ENCODE data around the gene PLXND1.
"Not testable (repeated sequence)": the region's sequence is repeated elsewhere in the genome, so short reads cannot be mapped to it uniquely, and the experiment has no call there.

Gene PLXND1

GRCh38 chr3:129606636-129607390, at the start of gene PLXND1:
Gene PLXND1, minus strand, starts transcription at chr3:129606676. Its CDS starts 37 bp downstream, at chr3:129606639.
- DNase-seq (ENCODE audit: low read depth in 2 of 2), result peak in 1 of 2 donors; percentile 20

- no peak for DNase-seq (ENCODE audit: low read depth in 2 of 2)
Measured at GRCh38 chr3:129655291-129655700, 48.8 kb upstream of the PLXND1 start.

- DNase-seq (ENCODE audit: low read depth in 2 of 2), result no peak
Measured at GRCh38 chr3:129654131-129654530, 47.7 kb upstream of the PLXND1 start.

- no peak for DNase-seq (ENCODE audit: low read depth in 2 of 2)
Measured at GRCh38 chr3:129653019-129653418, 46.5 kb upstream of the PLXND1 start.

GRCh38 chr3:129651435-129652202, 45.1 kb upstream of the PLXND1 start:
- no peak for DNase-seq (ENCODE audit: low read depth in 2 of 2)

- DNase-seq (ENCODE audit: low read depth in 2 of 2), result no peak
Measured at GRCh38 chr3:129650256-129650872, 43.9 kb upstream of the PLXND1 start.

- DNase-seq (ENCODE audit: low read depth in 2 of 2), result no peak
Measured at GRCh38 chr3:129648391-129648790, 41.9 kb upstream of the PLXND1 start.

GRCh38 chr3:129645286-129645685, 38.8 kb upstream of the PLXND1 start:
- no peak for DNase-seq (ENCODE audit: low read depth in 2 of 2)

GRCh38 chr3:129644836-129645235, 38.4 kb upstream of the PLXND1 start:
- no peak for DNase-seq (ENCODE audit: low read depth in 2 of 2)

GRCh38 chr3:129641567-129642260, 35.2 kb upstream of the PLXND1 start:
- not testable (repeated sequence) for DNase-seq (ENCODE audit: low read depth in 2 of 2)

- DNase-seq (ENCODE audit: low read depth in 2 of 2), result not testable (repeated sequence)
Measured at GRCh38 chr3:129640985-129641384, 34.5 kb upstream of the PLXND1 start.

GRCh38 chr3:129638481-129638880, 32.0 kb upstream of the PLXND1 start:
- DNase-seq (ENCODE audit: low read depth in 2 of 2), result no peak

GRCh38 chr3:129636082-129636481, 29.6 kb upstream of the PLXND1 start:
- DNase-seq (ENCODE audit: low read depth in 2 of 2), result no peak

- DNase-seq (ENCODE audit: low read depth in 2 of 2), result no peak
Measured at GRCh38 chr3:129635656-129636055, 29.2 kb upstream of the PLXND1 start.

- no peak for DNase-seq (ENCODE audit: low read depth in 2 of 2)
Measured at GRCh38 chr3:129633751-129634481, 27.4 kb upstream of the PLXND1 start.

- DNase-seq (ENCODE audit: low read depth in 2 of 2), result no peak
Measured at GRCh38 chr3:129632977-129633376, 26.5 kb upstream of the PLXND1 start.

GRCh38 chr3:129632556-129632955, 26.1 kb upstream of the PLXND1 start:
- no peak for DNase-seq (ENCODE audit: low read depth in 2 of 2)

GRCh38 chr3:129632056-129632455, 25.6 kb upstream of the PLXND1 start:
- DNase-seq (ENCODE audit: low read depth in 2 of 2), result no peak

GRCh38 chr3:129629011-129629410, 22.5 kb upstream of the PLXND1 start:
- no peak for DNase-seq (ENCODE audit: low read depth in 2 of 2)

- DNase-seq (ENCODE audit: low read depth in 2 of 2), result no peak
Measured at GRCh38 chr3:129628169-129628522, 21.7 kb upstream of the PLXND1 start.

Measured in stimulated activated CD8-positive, alpha-beta memory T cell treated with anti-CD3 and anti-CD28 coated beads, Interleukin-2, amount 100 ng/mL, for 1 hour (primary cell).